ENCODE results near the gene SORBS1.

SORBS1 gene

DNA sequence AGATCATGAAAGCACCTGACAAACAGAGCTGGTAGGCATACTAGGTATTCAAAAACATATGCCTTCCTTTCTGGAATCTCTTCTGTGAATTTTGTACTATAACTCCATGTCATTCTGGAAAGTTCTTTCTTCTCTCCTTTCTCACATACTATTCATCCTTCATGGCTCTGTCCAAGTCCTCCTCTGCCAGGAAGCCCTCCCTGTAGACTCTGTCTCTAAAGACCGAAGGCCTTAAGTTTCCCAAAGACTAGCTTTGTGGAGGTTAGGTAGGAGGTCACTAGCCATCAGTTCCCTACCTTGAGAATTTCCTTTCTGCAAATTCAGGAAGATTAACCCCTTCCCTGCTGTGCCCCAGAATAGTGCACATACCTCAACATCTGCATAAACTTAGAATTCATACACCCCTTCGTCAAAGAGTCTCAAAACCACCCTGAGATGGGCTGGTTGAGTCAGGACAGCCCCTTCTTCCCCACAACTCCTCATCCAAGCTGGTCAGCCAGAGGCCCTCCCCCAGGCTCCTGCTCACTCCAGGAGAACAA lies 20.6 kb downstream of the SORBS1 start:
- Histone ChIP-seq H3K27ac (no peak overlapping the region), H3K4me3 (IDR thresholded peaks at IDR 0.05; ENCODE audit: insufficient read depth, low read depth, low read length) (no peak overlapping the region), H3K9ac (no peak overlapping the region), H3K79me2 (ENCODE audit: insufficient read depth, low read depth) (no peaks in the 10 kb centered on the region), H3K36me3 (ENCODE audit: insufficient read depth) (no peaks in the 10 kb centered on the region), H4K20me1 (ENCODE audit: insufficient read depth) (no peaks in the 10 kb centered on the region), H2AFZ (ENCODE audit: low read depth) (no peak overlapping the region), H3K27me3 (ENCODE audit: insufficient read depth, low read depth) (no peaks in the 10 kb centered on the region), H3K4me1 (ENCODE audit: low read depth, poor library complexity, severe bottlenecking) (no peaks in the 10 kb centered on the region), H3K4me2 (no peak overlapping the region)
- TF ChIP-seq, protein P1, sequence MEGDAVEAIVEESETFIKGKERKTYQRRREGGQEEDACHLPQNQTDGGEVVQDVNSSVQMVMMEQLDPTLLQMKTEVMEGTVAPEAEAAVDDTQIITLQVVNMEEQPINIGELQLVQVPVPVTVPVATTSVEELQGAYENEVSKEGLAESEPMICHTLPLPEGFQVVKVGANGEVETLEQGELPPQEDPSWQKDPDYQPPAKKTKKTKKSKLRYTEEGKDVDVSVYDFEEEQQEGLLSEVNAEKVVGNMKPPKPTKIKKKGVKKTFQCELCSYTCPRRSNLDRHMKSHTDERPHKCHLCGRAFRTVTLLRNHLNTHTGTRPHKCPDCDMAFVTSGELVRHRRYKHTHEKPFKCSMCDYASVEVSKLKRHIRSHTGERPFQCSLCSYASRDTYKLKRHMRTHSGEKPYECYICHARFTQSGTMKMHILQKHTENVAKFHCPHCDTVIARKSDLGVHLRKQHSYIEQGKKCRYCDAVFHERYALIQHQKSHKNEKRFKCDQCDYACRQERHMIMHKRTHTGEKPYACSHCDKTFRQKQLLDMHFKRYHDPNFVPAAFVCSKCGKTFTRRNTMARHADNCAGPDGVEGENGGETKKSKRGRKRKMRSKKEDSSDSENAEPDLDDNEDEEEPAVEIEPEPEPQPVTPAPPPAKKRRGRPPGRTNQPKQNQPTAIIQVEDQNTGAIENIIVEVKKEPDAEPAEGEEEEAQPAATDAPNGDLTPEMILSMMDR (conservative IDR thresholded peaks at IDR 0.05; ENCODE audit: low read depth, low read length) = no peak

DNA sequence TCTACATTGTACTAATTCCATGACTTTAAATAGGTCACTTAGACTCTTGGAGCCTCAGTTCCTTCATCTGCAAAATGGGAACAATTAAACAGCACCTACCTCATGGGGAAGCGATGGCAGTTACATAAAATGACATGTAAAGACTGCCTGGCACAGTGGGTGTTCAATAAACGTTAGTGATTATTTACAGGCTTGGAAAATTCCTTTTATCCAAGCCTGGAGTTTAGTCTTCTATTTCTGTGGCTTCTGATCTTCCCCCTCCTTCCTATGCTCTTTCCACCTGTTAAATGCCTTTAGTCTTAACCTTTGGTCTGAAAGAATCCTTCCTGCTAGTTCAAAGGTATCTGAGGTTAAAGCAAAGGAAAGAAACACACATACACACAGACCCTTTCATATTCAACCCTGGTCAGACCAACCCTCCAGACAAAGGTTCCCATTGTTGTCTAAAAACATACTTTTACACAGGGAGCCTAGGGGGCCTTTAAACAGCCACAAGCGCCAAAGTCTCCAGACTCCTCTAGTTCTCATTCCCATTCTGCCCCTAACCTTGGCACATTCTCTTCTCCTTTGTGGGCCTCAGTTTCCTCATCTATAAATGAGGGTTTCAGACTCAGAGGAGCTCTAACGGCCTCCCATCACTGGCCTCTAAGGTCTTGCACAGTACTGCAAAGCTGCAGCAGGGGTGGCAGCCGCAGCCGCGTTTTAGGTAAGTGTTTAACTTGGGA lies 21.4 kb downstream of the SORBS1 start:
- TF ChIP-seq, protein P1 (conservative IDR thresholded peaks at IDR 0.05; ENCODE audit: low read depth, low read length) = no peak
- no peaks in the 10 kb centered on the region for H3K79me2 ChIP-seq (ENCODE audit: insufficient read depth, low read depth)
- no peak overlapping the region for H3K4me3 ChIP-seq (IDR thresholded peaks at IDR 0.05; ENCODE audit: insufficient read depth, low read depth, low read length)

DNA sequence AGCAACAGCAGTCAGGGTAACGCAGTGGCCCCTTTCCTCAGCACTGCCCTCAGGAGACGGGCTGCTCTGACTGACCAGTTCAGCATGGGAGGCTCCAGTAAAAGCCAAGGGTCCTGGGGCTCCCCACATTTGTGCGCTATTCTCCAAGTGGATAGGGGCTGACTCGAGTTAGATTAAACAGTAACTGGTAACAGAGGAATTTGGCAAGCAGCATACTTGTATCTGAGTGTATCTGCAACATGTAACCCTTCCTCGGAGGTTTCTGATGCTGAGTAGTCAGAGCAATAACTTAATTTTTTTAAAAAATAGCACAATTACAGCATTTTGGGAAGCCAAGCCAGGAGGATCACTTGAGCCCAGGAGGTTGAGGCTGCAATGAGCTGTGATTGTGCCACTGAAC lies 22.8 kb downstream of the SORBS1 start:
- H3K4me2 ChIP-seq = no peak overlapping the region
- no peaks in the 10 kb centered on the region for H4K20me1 ChIP-seq (ENCODE audit: insufficient read depth)
- TF ChIP-seq, protein P1 (conservative IDR thresholded peaks at IDR 0.05; ENCODE audit: low read depth, low read length) = no peak
- H3K4me1 ChIP-seq (ENCODE audit: low read depth, poor library complexity, severe bottlenecking) = no peaks in the 10 kb centered on the region
- H3K36me3 ChIP-seq (ENCODE audit: insufficient read depth) = no peaks in the 10 kb centered on the region
- H3K27ac ChIP-seq = no peak overlapping the region
- no peak overlapping the region for H2AFZ ChIP-seq (ENCODE audit: low read depth)
- no peaks in the 10 kb centered on the region for H3K27me3 ChIP-seq (ENCODE audit: insufficient read depth, low read depth)
- H3K9ac ChIP-seq = no peak overlapping the region
- no peaks in the 10 kb centered on the region for H3K79me2 ChIP-seq (ENCODE audit: insufficient read depth, low read depth)
- H3K4me3 ChIP-seq (IDR thresholded peaks at IDR 0.05; ENCODE audit: insufficient read depth, low read depth, low read length) = no peak overlapping the region

More for the DNA sequence above, 21.4 kb downstream of the SORBS1 start:
- H3K4me1 ChIP-seq (ENCODE audit: low read depth, poor library complexity, severe bottlenecking) = no peaks in the 10 kb centered on the region
- no peaks in the 10 kb centered on the region for H3K36me3 ChIP-seq (ENCODE audit: insufficient read depth)
- no peak overlapping the region for H3K27ac ChIP-seq
- no peak overlapping the region for H2AFZ ChIP-seq (ENCODE audit: low read depth)
- no peaks in the 10 kb centered on the region for H3K27me3 ChIP-seq (ENCODE audit: insufficient read depth, low read depth)
- no peak overlapping the region for H3K4me2 ChIP-seq
- H4K20me1 ChIP-seq (ENCODE audit: insufficient read depth) = no peaks in the 10 kb centered on the region
- no peak overlapping the region for H3K9ac ChIP-seq

DNA sequence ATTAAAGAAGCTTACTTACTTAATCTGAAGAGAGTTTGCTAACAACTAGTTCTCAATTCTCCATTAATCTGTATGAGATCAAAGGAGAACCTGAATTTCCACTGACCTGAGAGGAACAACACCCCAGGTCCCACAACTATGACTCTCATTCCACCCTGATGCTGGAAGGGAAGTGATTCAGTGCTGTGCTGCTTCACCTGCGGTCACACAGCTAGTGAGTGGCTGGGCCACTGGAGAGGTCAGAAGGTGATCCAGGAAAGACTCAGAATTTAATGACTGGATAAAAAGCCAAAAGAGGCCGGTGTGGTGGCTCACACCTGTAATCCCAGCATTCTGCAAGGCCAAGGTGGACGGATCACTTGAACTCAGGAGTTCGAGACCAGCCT lies 23.6 kb downstream of the SORBS1 start:
- Histone ChIP-seq H2AFZ (ENCODE audit: low read depth) (no peak overlapping the region), H3K79me2 (ENCODE audit: insufficient read depth, low read depth) (no peaks in the 10 kb centered on the region), H3K4me2 (no peak overlapping the region), H3K27me3 (ENCODE audit: insufficient read depth, low read depth) (no peaks in the 10 kb centered on the region), H4K20me1 (ENCODE audit: insufficient read depth) (no peaks in the 10 kb centered on the region), H3K27ac (no peak overlapping the region), H3K4me1 (ENCODE audit: low read depth, poor library complexity, severe bottlenecking) (no peaks in the 10 kb centered on the region), H3K4me3 (IDR thresholded peaks at IDR 0.05; ENCODE audit: insufficient read depth, low read depth, low read length) (no peak overlapping the region), H3K9ac (no peak overlapping the region), H3K36me3 (ENCODE audit: insufficient read depth) (no peaks in the 10 kb centered on the region)
- TF ChIP-seq, protein P1 (conservative IDR thresholded peaks at IDR 0.05; ENCODE audit: low read depth, low read length) = no peak

All from KMS-11 (cell line).